T-helper 22 cell (primary cell): ENCODE measurements around the gene TRIM15.

Experiments used
- DNase-seq: peaks from one replicate; pipeline ENCODE4 v3.0.0-alpha.2; 2020; ENCODE audit warnings: low read depth

TRIM15 gene

GRCh38 chr6:30147096-30147495 lies 16.2 kb upstream of the TRIM15 start:
- no peak for DNase-seq

GRCh38 chr6:30149234-30149633 lies 14.1 kb upstream of the TRIM15 start:
- no peak for DNase-seq

DNA sequence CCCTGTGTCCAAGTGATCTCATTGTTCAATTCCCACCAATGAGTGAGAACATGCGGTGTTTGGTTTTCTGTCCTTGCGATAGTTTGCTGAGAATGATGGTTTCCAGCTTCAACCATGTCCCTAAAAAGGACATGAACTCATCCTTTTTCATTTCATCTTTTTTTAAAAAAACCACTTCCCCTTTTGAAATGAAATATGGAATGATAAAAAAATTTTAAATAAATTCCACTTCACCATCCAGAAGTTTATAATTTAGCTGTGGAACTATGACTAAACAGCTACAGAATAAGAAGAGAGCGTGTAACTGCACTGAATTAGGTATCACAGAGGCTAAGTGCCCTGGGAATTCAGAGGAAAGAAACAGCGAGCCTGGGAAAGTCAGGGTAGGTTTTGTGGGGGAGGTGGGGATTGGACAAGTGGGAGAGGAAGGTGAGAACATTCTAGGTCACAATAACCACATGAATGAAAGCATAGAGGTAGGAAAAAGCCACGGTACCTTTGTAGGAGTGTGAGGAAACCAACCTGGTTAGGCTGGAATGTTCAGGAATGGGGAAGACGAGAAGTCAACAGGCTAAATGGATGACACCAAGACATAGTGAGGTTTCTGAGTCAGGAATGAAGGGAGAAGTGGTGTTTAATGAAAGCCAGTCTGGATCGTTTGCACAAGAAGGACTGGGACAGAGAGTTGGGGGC lies 13.3 kb upstream of the TRIM15 start:
- DNase-seq: no peak

- no peak for DNase-seq
These were observed 12.5 kb upstream of the TRIM15 start for GRCh38 chr6:30150671-30151395.

DNA sequence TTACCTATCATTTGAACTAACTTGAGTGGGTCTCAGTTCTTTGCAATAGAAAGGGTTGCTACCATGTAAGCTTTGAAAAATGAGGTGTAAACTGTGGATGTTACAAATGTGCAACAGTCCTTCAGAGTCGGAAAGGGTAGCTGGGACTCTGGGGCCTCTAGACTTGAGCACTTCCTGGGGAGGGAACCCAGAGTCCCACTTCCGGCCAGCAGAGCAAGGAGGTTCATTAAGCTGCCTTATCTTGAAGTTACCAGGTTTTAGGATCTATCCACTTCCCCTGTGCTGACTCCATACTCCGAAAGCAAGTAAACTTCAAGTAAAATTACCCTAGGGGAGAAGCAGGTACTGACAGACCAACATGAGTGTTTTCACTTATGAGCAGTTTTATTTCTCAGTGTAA lies 11.8 kb upstream of the TRIM15 start:
- DNase-seq: no peak

GRCh38 chr6:30152016-30152673 lies 11.2 kb upstream of the TRIM15 start:
- DNase-seq: no peak

GRCh38 chr6:30152910-30153610 lies 10.3 kb upstream of the TRIM15 start:
- no peak for DNase-seq

DNA sequence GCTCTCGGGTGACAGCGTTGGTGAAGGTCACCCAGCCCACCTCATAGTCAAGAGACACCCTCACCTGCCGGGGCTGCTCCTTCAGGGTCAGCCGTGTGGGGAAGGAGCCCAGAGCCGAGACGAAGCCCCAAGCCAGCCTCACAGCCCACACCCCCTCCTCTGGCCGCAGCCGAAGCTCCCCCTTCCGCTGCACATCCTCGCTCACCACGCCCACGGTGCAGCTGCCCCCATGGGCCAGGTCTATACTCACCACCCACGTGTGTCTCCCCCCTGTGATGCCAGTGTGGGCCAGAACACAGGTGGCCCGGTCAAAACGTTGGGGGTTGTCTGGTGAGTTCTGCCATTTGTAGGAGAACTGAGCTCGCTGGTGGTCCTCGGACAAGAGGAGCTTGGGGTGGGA lies 9.3 kb upstream of the TRIM15 start:
- no peak for DNase-seq

GRCh38 chr6:30154709-30155519 lies 8.4 kb upstream of the TRIM15 start:
- no peak for DNase-seq

GRCh38 chr6:30155520-30156261 lies 7.7 kb upstream of the TRIM15 start:
- no peak for DNase-seq

DNA sequence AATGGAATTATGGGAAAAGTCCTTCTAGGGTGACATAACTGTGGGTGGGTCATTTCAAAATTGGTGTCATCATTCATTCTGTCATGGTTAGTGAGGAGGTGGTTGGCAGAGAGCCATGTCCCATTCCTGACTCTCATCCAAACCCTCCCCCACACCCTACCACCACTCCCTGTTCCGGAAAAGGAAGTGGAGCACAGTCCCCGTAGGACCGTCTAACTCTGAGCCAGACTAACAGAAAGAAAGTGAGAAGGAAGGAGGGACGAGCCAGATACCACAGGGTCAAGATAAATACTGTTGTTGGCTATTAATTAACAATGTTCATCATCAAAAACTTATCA lies 7.1 kb upstream of the TRIM15 start:
- no peak for DNase-seq

DNA sequence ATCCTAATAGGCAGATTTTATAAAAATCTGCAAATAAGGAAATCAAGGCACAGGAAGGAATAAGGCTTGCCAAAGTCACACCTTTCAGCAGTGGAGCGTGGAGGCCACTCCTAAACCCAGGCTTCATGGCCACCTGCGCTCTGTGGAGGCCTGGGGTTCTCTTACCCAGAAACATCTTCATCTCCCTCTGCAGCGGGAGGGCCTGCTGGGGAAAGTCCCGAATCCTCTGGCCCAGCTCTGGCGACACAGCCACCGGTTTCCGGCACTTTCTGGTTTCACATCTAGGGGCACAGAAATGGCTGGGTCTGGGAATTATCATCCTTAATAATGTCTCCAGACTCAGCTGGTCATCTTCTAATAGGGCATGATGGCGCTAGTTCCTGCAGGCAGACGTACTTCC lies 6.6 kb upstream of the TRIM15 start:
- DNase-seq: no peak

DNA sequence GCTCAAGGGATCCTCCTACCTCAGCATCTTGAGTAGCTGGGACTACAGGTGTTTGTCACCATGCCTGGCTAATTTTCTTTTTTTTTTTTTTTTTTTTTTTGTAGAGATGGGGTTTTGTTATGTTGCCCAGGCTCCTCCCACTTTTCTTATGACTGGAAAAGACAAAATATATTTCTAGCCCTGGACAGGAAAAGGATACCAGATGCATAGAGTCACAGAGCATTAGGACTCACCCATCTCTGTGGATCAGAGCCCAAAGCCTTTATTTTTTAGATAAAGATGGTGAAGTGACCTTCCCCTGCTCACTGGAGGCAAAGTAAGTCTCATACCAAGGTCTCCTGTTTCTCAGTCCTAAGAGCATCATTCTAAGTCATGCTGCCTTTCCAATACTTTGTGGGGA lies 5.8 kb upstream of the TRIM15 start:
- no peak for DNase-seq

DNA sequence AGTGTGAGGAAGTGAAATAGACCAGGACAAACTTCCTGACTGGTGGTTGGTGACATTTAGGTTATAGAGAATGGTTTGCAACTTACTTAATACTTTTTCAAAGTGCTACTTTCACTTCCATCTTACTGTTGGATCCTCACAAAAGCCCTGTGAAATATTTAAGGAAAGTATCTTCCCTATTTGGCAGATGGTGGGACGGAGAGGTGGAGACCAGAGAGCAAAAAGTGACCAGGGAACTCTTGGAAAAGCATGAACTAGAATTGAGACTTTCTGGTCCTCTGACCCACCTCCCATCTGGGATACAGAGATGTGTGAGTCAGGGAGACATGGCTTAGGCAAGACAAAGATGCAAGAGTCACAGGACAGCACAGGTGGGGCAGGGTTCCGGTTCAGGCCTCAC lies 5.3 kb upstream of the TRIM15 start:
- no peak for DNase-seq

GRCh38 chr6:30158475-30159040 lies 4.8 kb upstream of the TRIM15 start:
- no peak for DNase-seq

GRCh38 chr6:30160008-30160784 lies 3.1 kb upstream of the TRIM15 start:
- DNase-seq: no peak

- no peak for DNase-seq
These were observed 2.4 kb upstream of the TRIM15 start, which contains the start of gene TRIM10 for GRCh38 chr6:30160785-30161531. TSS of gene TRIM10 (minus strand) at chr6:30161211. CDS start at chr6:30160858, 353 bp downstream.

- no peak for DNase-seq
These were observed 869 bp upstream of the TRIM15 start for GRCh38 chr6:30162265-30163089.
